Measurements from ENCODE around the gene FAM234B. TPM values are rescaled to one million over a fixed set of nuclear protein-coding genes. Genes with fewer than 3 reads are reported as not detected.

Gene FAM234B
- total RNA-seq, 8 experiments from 2014 or later: 3.8 to 29.0 (median 23.4) TPM

GRCh38 chr12:13100882-13101769, 56.9 kb downstream of the FAM234B start:
- peaks cover 36 to 45% of the 10 kb centered on the region in 2 donors for H3K4me1 ChIP-seq (replicated peaks in 1 of 2)
- ATAC-seq (replicated peaks in 6 of 8): peak; percentile 71 to 95 (median 92)
- 0 to 8% (median 0%) methylated on average over 1 to 16 of the region's 79 CpGs; no CpG with 5 or more reads in 4 of the 10 experiments for WGBS, 10 experiments
- in situ Hi-C loops (cut with MboI; ENCODE audit: low pct_unique_long_range_greater_than_20kb in 2 of 9, low sequenced_read_pairs in 9 of 9, unreplicated experiment in 9 of 9): loop anchor here in 2 of 9 experiments (10.0 to 25.0 kb wide), 2 partner anchors 104 to 111 kb away; no protein-coding TSS in a partner anchor
- H3K27ac ChIP-seq: peak overlapping the region; percentile 77 to 88
- peak overlapping the region; percentile 29 to 43 (median 35) for H3K4me3 ChIP-seq

- 23 to 100% (median 93%) methylated on average over 1 to 6 of the region's 10 CpGs; no CpG with 5 or more reads in 2 of the 10 experiments for WGBS, 10 experiments
- peak overlapping the region; percentile 77 to 88 for H3K27ac ChIP-seq
Observed at GRCh38 chr12:13101821-13102375, 57.7 kb downstream of the FAM234B start.

GRCh38 chr12:13102461-13103195, 58.4 kb downstream of the FAM234B start:
- Histone ChIP-seq H3K4me3 (no peak overlapping the region), H3K4me1 (replicated peaks in 1 of 2) (peaks cover 36 to 45% of the 10 kb centered on the region in 2 donors), H3K27ac (no peak overlapping the region)
- 3 to 90% (median 61%) methylated on average over 1 to 5 of the region's 7 CpGs; no CpG with 5 or more reads in 1 of the 10 experiments for WGBS, 10 experiments
- in situ Hi-C loops (cut with MboI; ENCODE audit: low pct_unique_long_range_greater_than_20kb in 2 of 9, low sequenced_read_pairs in 9 of 9, unreplicated experiment in 9 of 9): loop anchor here in 2 of 9 experiments (10.0 to 25.0 kb wide), 2 partner anchors 102 to 110 kb away; no protein-coding TSS in a partner anchor
- ATAC-seq (replicated peaks in 6 of 8): no peak

More at GRCh38 chr12:13101821-13102375, 57.7 kb downstream of the FAM234B start:
- in situ Hi-C loops (cut with MboI; ENCODE audit: low pct_unique_long_range_greater_than_20kb in 2 of 9, low sequenced_read_pairs in 9 of 9, unreplicated experiment in 9 of 9): loop anchor here in 2 of 9 experiments (10.0 to 25.0 kb wide), 2 partner anchors 103 to 110 kb away; no protein-coding TSS in a partner anchor
- peaks cover 36 to 45% of the 10 kb centered on the region in 2 donors for H3K4me1 ChIP-seq (replicated peaks in 1 of 2)
- ATAC-seq (replicated peaks in 6 of 8): no peak
- peak overlapping the region; percentile 29 to 43 (median 35) for H3K4me3 ChIP-seq

GRCh38 chr12:13103391-13104033, 59.3 kb downstream of the FAM234B start, which contains the start of gene GSG1:
GSG1 (minus strand) TSS chr12:13103667; CDS start chr12:13103512, 155 bp downstream.
- H3K4me1 ChIP-seq (replicated peaks in 1 of 2): peaks cover 30 to 37% of the 10 kb centered on the region in 2 donors
- in situ Hi-C loops (cut with MboI; ENCODE audit: low pct_unique_long_range_greater_than_20kb in 2 of 9, low sequenced_read_pairs in 9 of 9, unreplicated experiment in 9 of 9): loop anchor here in 2 of 9 experiments (10.0 to 25.0 kb wide), 2 partner anchors 101 to 109 kb away; no protein-coding TSS in a partner anchor
- no peak within 1 kb of the TSS for H3K27ac ChIP-seq
- 59 to 100% (median 85%) methylated on average over 1 to 6 of the region's 8 CpGs; no CpG with 5 or more reads in 2 of the 10 experiments for WGBS, 10 experiments
- H3K4me3 ChIP-seq: no peak within 1 kb of the TSS
- no peak for ATAC-seq (replicated peaks in 6 of 8)

- 82 to 100% (median 86%) methylated on average over 1 to 3 of the region's 3 CpGs for WGBS, 10 experiments
- no peak overlapping the region for H3K4me3 ChIP-seq
- in situ Hi-C loops (cut with MboI; ENCODE audit: low pct_unique_long_range_greater_than_20kb in 2 of 9, low sequenced_read_pairs in 9 of 9, unreplicated experiment in 9 of 9): loop anchor here in 2 of 9 experiments (10.0 to 25.0 kb wide), 2 partner anchors 100 to 108 kb away; no protein-coding TSS in a partner anchor
- peaks cover 21 to 28% of the 10 kb centered on the region in 2 donors for H3K4me1 ChIP-seq (replicated peaks in 1 of 2)
- H3K27ac ChIP-seq: no peak overlapping the region
- no peak for ATAC-seq (replicated peaks in 6 of 8)
Observed at GRCh38 chr12:13104409-13104808, 60.2 kb downstream of the FAM234B start.

- in situ Hi-C loops (cut with MboI; ENCODE audit: low pct_unique_long_range_greater_than_20kb in 2 of 9, low sequenced_read_pairs in 9 of 9, unreplicated experiment in 9 of 9): loop anchor here in 2 of 9 experiments (10.0 to 25.0 kb wide), 2 partner anchors 99 to 107 kb away; no protein-coding TSS in a partner anchor
- H3K4me1 ChIP-seq (replicated peaks in 1 of 2): peaks cover 8 to 15% of the 10 kb centered on the region in 2 donors
- H3K27ac ChIP-seq: no peak overlapping the region
- 75 to 100% (median 86%) methylated on average over 1 of the region's 1 CpG; no CpG with 5 or more reads in 3 of the 10 experiments for WGBS, 10 experiments
- no peak for ATAC-seq (replicated peaks in 6 of 8)
- H3K4me3 ChIP-seq: no peak overlapping the region
Observed at GRCh38 chr12:13105781-13106180, 61.6 kb downstream of the FAM234B start.

- no peak for ATAC-seq (replicated peaks in 6 of 8)
- Histone ChIP-seq H3K27ac (no peak overlapping the region), H3K4me3 (no peak overlapping the region), H3K4me1 (replicated peaks in 1 of 2) (peaks cover 6 to 13% of the 10 kb centered on the region in 2 donors)
- WGBS, 10 experiments: 71 to 100% (median 100%) methylated on average over 1 of the region's 1 CpG; no CpG with 5 or more reads in 2 of the 10 experiments
- in situ Hi-C loops (cut with MboI; ENCODE audit: low pct_unique_long_range_greater_than_20kb in 2 of 9, low sequenced_read_pairs in 9 of 9, unreplicated experiment in 9 of 9): loop anchor here in 2 of 9 experiments (10.0 to 25.0 kb wide), 2 partner anchors 98 to 106 kb away; no protein-coding TSS in a partner anchor
Observed at GRCh38 chr12:13106666-13107065, 62.5 kb downstream of the FAM234B start.

GRCh38 chr12:13112968-13113367, 68.8 kb downstream of the FAM234B start:
- no peak for ATAC-seq (replicated peaks in 6 of 8)
- Histone ChIP-seq H3K4me1 (replicated peaks in 1 of 2) (no peaks in the 10 kb centered on the region), H3K4me3 (no peak overlapping the region), H3K27ac (no peak overlapping the region)
- 53 to 100% (median 92%) methylated on average over 1 to 5 of the region's 6 CpGs for WGBS, 10 experiments
- in situ Hi-C loops (cut with MboI; ENCODE audit: low pct_unique_long_range_greater_than_20kb in 2 of 9, low sequenced_read_pairs in 9 of 9, unreplicated experiment in 9 of 9): loop anchor here in 1 of 9 experiments (25.0 kb wide), 1 partner anchor 99 kb away; no protein-coding TSS in a partner anchor

- WGBS, 10 experiments: 29 to 83% (median 64%) methylated on average over 1 to 13 of the region's 15 CpGs
- no peaks in the 10 kb centered on the region for H3K4me1 ChIP-seq (replicated peaks in 1 of 2)
- in situ Hi-C loops (cut with MboI; ENCODE audit: low pct_unique_long_range_greater_than_20kb in 2 of 9, low sequenced_read_pairs in 9 of 9, unreplicated experiment in 9 of 9): loop anchor here in 1 of 9 experiments (25.0 kb wide), 1 partner anchor 98 kb away; no protein-coding TSS in a partner anchor
- ATAC-seq (replicated peaks in 6 of 8): peak in 3 of 8 experiments; percentile 6 to 89 (median 69)
- no peak overlapping the region for H3K27ac ChIP-seq
- no peak overlapping the region for H3K4me3 ChIP-seq
Observed at GRCh38 chr12:13114251-13115052, 70.3 kb downstream of the FAM234B start.

- ATAC-seq (replicated peaks in 6 of 8): no peak
- Histone ChIP-seq H3K27ac (no peak overlapping the region), H3K4me3 (no peak overlapping the region), H3K4me1 (replicated peaks in 1 of 2) (no peaks in the 10 kb centered on the region)
- in situ Hi-C loops (cut with MboI; ENCODE audit: low pct_unique_long_range_greater_than_20kb in 2 of 9, low sequenced_read_pairs in 9 of 9, unreplicated experiment in 9 of 9): loop anchor here in 1 of 9 experiments (25.0 kb wide), 1 partner anchor 96 kb away; no protein-coding TSS in a partner anchor
- WGBS, 10 experiments: 50 to 100% (median 90%) methylated on average over 1 to 7 of the region's 7 CpGs
Observed at GRCh38 chr12:13116259-13116658, 72.1 kb downstream of the FAM234B start.

GRCh38 chr12:13117029-13117428, 72.8 kb downstream of the FAM234B start:
- no peak overlapping the region for H3K4me3 ChIP-seq
- ATAC-seq (replicated peaks in 6 of 8): no peak
- no peaks in the 10 kb centered on the region for H3K4me1 ChIP-seq (replicated peaks in 1 of 2)
- in situ Hi-C loops (cut with MboI; ENCODE audit: low pct_unique_long_range_greater_than_20kb in 2 of 9, low sequenced_read_pairs in 9 of 9, unreplicated experiment in 9 of 9): loop anchor here in 1 of 9 experiments (25.0 kb wide), 1 partner anchor 95 kb away; no protein-coding TSS in a partner anchor
- WGBS, 10 experiments: 39 to 85% (median 66%) methylated on average over 3 to 5 of the region's 6 CpGs; no CpG with 5 or more reads in 3 of the 10 experiments
- H3K27ac ChIP-seq: no peak overlapping the region
